ENCODE data around the gene GLIS2. TPM values are rescaled to one million over a fixed set of nuclear protein-coding genes. Genes with fewer than 3 reads are reported as not detected.

The GLIS2 gene
- total and polyA plus RNA-seq, 10 of the 15 experiments (the other 5 are each of a cell fraction or from before 2014, with no cell fraction given), result 0.03 to 0.64 (median 0.18) TPM; not detected in 4

DNA sequence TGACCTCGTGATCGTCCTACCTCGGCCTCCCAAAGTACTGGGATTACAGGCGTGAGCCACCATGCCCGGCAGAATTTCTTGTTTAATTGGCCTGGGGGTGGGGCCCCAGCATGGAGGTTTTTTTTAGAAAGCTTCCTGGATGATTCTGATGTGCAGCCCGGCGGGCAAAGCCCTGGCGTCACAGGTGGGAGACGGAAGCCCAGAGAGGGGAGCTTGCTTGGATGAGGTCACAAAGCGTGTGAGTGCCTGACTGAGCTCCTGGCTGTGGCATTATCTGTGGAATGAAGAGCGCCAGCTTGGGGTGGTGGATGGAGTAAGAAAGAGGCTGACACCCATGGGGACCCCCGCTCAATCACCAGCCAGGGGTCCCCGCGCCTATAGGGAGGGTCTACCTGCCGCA lies 59.9 kb downstream of the GLIS2 start:
- no peaks in the 10 kb centered on the region for H3K9me3 ChIP-seq (replicated peaks; ENCODE audit: control insufficient read depth, insufficient read depth, low read length)
- TF ChIP-seq ATF3 (IDR thresholded peaks at IDR 0.05; ENCODE audit: borderline replicate concordance, extremely low read depth, low read depth, low read length) (no peak), SP1 (IDR thresholded peaks at IDR 0.05; ENCODE audit: low read depth, low read length) (no peak), SREBF2 (IDR thresholded peaks at IDR 0.05; ENCODE audit: low read length) (no peak), POU2F2 (IDR thresholded peaks at IDR 0.05; ENCODE audit: borderline replicate concordance, low read depth, low read length) (no peak), CBFB (IDR thresholded peaks at IDR 0.05; ENCODE audit: low read depth) (no peak), USF2 (IDR thresholded peaks at IDR 0.05; ENCODE audit: borderline replicate concordance, low read depth, low read length) (no peak), SKIL (IDR thresholded peaks at IDR 0.05; ENCODE audit: low read depth, poor library complexity, severe bottlenecking) (no peak), RFX5 (IDR thresholded peaks at IDR 0.05; ENCODE audit: low read depth, low read length) (no peak), IKZF2 (IDR thresholded peaks at IDR 0.05) (no peak), SIX5 (IDR thresholded peaks at IDR 0.05; ENCODE audit: low read depth, low read length, severe bottlenecking) (no peak), SMAD1 (IDR thresholded peaks at IDR 0.05; ENCODE audit: low read depth, partially characterized antibody) (no peak), CREM (IDR thresholded peaks at IDR 0.05; ENCODE audit: low read depth) (no peak)
- TF ChIP-seq, protein P1, sequence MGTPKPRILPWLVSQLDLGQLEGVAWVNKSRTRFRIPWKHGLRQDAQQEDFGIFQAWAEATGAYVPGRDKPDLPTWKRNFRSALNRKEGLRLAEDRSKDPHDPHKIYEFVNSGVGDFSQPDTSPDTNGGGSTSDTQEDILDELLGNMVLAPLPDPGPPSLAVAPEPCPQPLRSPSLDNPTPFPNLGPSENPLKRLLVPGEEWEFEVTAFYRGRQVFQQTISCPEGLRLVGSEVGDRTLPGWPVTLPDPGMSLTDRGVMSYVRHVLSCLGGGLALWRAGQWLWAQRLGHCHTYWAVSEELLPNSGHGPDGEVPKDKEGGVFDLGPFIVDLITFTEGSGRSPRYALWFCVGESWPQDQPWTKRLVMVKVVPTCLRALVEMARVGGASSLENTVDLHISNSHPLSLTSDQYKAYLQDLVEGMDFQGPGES (IDR thresholded peaks at IDR 0.05), result no peak
- TF ChIP-seq, protein P2, sequence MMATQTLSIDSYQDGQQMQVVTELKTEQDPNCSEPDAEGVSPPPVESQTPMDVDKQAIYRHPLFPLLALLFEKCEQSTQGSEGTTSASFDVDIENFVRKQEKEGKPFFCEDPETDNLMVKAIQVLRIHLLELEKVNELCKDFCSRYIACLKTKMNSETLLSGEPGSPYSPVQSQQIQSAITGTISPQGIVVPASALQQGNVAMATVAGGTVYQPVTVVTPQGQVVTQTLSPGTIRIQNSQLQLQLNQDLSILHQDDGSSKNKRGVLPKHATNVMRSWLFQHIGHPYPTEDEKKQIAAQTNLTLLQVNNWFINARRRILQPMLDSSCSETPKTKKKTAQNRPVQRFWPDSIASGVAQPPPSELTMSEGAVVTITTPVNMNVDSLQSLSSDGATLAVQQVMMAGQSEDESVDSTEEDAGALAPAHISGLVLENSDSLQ (IDR thresholded peaks at IDR 0.05), result no peak
- H3K27me3 ChIP-seq (replicated peaks in 1 of 2; ENCODE audit: control insufficient read depth in 2 of 2, insufficient read depth in 2 of 2, low read length in 1 of 2), result no peaks in the 10 kb centered on the region
- ChIA-PET SMC1A (ENCODE audit: uncharacterized antibody, unreplicated experiment) (no interaction called here), POLR2A (no interaction called here), RAD21 (ENCODE audit: unreplicated experiment) (no interaction called here), CTCF (interaction anchor here (0.7 to 1.4 kb wide), 2 partner anchors 37 to 87 kb away, joined by 3 to 6 read pairs; no protein-coding TSS in a partner anchor)
- peaks cover 5% of the 10 kb centered on the region for H4K20me1 ChIP-seq (ENCODE audit: control insufficient read depth, insufficient read depth)
- H3K9ac ChIP-seq (ENCODE audit: control insufficient read depth, insufficient read depth, low read length), result no peak overlapping the region
- no peak for ATAC-seq
- no peak overlapping the region for H2AFZ ChIP-seq (ENCODE audit: control insufficient read depth, low read depth, low read length)
- no peaks in the 10 kb centered on the region for H3K79me2 ChIP-seq (ENCODE audit: control insufficient read depth, insufficient read depth, low read length)
- H3K36me3 ChIP-seq (ENCODE audit: control insufficient read depth in 2 of 2, insufficient read depth in 2 of 2, low read length in 1 of 2), result peaks cover 0 to 2% of the 10 kb centered on the region in 2 experiments; a peak in 1 of 4 replicates
- intact Hi-C loops (cut with micrococcal nuclease; ENCODE audit: unreplicated experiment) (no loop called here), in situ Hi-C loops (cut with MboI) (no loop called here)
- no TSS peak for BruUV-seq (replicated peaks)
- FAIRE-seq, result no peak
- H3K27ac ChIP-seq (ENCODE audit: control insufficient read depth, insufficient read depth), result no peak overlapping the region
- no peak for DNase-seq (ENCODE audit: low read depth, low spot score)
- 97% methylated on average over 15 of the region's 15 CpGs for WGBS (ENCODE audit: insufficient coverage, insufficient replicate concordance, low lambda C conversion rate, missing lambda C conversion rate)
- H3K4me2 ChIP-seq (ENCODE audit: control insufficient read depth, insufficient read depth), result no peak overlapping the region
- no peak overlapping the region for H3K4me3 ChIP-seq
- H3K4me1 ChIP-seq (ENCODE audit: control insufficient read depth, insufficient read depth, low read length), result no peaks in the 10 kb centered on the region
